B cell (primary cell): ENCODE results near the gene COA5.

Source experiments
- CTCF ChIP-seq: fragments of 200-600 bp; IDR thresholded peaks from one replicate; pipeline ENCODE4 v1.8.0; 2022; ENCODE audit warnings: antibody characterized with exemption, mild to moderate bottlenecking
- EZH2 ChIP-seq: IDR thresholded peaks from 2 replicates; pipeline ENCODE4 v1.6.1; 2012; ENCODE audit warnings: borderline replicate concordance, low read depth, mild to moderate bottlenecking, moderate library complexity, low read length; ENCODE audit not compliant: insufficient read depth, poor library complexity, severe bottlenecking

DNA sequence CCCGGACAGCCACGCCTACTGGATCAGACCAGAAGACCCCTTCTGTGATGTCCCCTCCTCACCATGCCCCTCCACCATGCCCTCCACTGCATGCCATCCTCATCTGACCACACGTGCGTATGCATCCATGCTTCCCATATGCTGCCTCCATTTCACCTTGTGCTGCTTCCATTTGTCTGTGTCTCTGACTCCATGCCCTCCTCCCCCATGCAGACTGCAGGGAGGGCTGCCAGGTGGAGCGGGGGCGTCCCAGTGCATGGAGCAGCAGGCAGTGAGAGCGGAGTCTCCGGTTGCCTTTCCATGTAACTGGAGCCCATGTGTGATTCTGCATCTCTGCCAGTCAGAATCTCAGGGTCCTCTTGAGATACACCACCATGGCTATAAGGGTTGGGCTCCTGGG is 52.6 kb downstream of the COA5 start:
- TF ChIP-seq CTCF: no peak
- TF ChIP-seq EZH2: no peak
